HG03103 (cell line): Measurements from ENCODE around the gene RBMS2.
"Not testable (repeated sequence)": the region's sequence is repeated elsewhere in the genome, so short reads cannot be mapped to it uniquely, and the experiment has no call there.

ENCODE experiments used
- ATAC-seq: cut with Tn5 transposase; IDR thresholded peaks from one replicate; pipeline ENCODE4 v1.9.1; 2021; ENCODE audit warnings: low read depth; ENCODE audit not compliant: unreplicated experiment

RBMS2 gene, protein sequence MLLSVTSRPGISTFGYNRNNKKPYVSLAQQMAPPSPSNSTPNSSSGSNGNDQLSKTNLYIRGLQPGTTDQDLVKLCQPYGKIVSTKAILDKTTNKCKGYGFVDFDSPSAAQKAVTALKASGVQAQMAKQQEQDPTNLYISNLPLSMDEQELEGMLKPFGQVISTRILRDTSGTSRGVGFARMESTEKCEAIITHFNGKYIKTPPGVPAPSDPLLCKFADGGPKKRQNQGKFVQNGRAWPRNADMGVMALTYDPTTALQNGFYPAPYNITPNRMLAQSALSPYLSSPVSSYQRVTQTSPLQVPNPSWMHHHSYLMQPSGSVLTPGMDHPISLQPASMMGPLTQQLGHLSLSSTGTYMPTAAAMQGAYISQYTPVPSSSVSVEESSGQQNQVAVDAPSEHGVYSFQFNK

DNA sequence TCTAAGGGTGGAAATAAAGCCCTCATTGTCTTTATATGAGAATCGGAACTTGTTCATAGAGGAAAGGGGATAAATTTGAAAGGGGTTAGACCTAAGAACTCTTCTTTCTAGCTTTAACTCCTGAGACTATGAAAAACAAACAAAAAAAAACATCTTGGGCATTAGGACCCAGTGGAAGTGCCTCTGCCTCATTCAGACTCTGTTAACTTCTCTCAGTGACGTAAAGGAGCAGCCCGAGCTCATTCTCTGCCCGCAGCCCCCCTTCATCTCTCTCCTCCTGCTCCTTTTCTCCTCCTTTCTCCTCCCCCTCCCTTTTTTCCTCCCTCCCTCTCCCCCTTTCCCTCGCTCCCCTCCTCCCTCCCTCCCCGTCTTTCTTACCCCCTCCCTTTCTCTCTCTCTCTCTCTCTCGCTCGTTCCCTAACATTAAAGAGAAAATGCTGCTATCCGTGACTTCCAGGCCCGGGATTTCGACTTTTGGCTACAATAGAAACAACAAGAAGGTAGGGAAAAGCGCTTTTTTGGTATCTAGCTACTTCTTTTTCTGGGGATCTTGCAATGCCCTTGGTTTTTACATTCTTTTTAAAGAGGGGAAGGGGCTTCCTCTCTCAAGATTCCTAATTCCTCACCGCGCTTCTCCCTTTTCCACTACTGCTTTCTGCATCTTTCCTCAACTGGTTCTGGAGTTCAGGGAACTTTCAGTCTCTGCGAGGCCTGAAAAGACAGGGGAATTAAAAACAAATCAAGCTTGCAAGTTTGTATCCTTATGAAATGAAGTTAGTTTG, at the start of gene RBMS2:
Gene RBMS2 (plus strand): TSS at position 231 of the 782 bp plus-strand sequence. CDS start 204 bp downstream, at position 435.
- ATAC-seq = no peak

DNA sequence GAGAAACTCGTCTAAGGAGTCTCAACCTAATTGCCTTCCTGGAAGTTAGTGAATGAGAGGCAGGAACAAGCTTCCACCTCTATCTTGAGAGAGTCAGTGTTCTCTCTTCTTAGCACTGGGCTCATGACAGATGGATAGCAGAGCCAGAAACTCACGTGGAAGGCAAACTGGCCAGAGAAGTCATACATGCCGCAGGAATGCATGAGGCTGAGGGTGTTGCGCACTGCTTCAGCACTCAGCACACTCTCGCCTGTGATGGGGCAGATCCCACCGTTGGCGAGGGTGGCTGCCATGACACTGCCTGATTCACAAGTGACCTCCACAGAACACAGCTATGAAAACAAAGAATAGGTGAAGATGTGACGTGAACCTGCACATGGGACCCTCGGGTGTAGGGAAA, 47.2 kb upstream of the RBMS2 start:
- no peak for ATAC-seq

DNA sequence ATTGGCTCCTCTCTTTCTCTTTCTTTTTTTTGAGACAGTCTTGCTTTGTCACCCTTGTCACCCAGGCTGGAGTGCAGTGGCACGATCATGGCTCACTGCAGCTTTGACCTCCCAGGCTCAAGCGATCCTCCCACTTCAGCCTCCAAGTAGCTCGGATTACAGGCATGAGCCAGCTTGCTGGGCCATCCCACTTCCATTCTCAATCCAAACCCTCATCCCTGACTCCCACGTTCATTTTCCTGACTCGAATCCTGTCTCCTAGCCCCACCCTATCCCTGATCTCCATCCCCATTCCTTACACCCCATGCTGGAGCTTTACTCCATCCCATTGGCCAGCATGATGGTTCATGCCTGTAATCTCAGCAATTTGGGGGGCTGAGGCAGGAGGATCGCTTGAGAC, 45.5 kb upstream of the RBMS2 start:
- no peak for ATAC-seq

DNA sequence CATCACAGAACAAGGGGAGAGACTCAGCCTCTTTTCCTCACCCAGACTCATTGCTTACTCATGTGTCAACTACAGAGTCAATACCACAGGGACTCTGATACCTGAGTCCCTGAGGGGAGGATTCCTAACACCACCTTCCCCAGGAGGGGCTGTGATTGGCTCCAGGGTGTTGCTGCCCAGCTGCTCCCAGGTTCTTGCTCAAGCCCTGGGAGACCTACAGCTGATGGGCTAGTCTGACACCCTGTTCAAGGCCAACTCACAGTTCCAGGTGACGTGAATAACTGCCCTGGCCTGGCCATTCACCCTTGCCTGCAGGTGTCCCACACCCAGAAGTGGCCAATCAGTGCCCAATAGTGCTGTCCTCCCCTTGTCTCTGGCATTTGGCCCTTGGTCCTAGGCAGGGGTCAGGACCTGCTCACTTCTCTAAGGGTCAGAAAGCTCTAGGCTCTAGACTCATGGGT, 44.6 kb upstream of the RBMS2 start:
- no peak for ATAC-seq

DNA sequence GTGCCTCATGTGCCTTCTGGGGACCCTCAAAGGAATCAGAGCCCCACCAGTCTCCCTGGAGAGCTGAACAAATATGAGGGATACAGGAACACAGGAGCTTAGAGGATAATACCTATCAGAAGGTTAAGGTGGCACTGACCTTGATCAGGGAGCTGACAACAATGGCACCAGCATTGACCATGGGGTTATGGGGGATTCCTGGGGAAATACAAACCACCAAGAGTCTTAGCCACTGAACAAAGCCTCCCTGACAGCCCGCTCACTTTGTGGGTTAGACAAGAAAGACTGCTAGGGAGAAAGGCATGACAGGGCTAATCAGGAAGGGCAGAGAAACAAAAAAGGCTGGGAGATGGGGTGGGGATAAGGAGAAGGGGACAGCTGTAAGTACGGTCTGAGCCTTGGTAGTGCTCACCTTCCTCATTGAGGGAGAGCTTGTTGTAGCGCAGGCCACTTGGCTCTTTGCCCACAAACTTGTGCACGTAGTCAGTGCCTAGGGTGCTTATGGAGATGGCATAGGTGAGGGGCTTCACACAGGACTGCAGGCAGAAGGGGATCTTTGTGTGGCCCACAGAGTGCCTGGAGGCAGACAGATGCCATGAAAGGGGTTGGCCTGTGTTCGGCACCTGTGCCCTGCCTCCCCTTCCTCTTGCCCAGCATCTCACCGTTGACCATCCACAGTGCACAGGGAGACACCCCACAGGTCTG, 43.9 kb upstream of the RBMS2 start:
- ATAC-seq = no peak

DNA sequence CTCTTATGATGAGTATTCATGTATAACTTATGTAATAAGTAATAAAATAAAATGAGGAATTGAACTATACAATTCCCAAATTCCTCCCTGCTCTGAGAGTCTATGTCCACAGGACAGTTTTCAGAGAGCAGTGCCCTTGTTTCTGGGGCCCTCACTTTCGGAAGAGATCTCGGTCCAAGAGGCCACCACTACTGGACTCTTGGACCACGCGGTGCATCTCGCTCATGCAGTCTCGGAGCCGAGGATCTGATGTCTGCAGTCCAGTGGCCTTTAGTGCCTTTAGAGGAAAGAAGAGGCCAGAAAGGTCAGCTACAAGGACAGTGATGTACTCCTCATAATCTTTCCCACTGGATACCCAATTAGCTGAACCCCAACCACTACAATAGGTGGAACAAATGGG, 42.0 kb upstream of the RBMS2 start:
- ATAC-seq = no peak

DNA sequence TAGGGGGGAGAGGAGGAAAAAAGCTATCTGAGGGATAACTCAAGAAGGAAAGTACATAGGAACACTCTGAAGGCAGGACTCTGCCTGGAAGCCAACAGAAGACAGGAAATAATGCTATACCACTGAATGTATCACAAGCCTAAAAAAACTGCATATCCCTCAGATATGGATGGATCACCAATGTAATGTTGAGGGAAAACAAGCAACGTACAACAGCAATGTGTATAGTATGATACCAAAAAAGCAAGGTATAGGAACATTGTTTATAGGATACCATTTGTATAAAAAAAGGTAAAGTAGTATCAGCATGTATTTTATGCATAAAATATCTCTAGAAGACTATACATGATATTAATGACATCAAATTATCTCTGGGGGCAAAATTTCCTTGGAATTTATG, 37.1 kb upstream of the RBMS2 start:
- ATAC-seq = no peak

DNA sequence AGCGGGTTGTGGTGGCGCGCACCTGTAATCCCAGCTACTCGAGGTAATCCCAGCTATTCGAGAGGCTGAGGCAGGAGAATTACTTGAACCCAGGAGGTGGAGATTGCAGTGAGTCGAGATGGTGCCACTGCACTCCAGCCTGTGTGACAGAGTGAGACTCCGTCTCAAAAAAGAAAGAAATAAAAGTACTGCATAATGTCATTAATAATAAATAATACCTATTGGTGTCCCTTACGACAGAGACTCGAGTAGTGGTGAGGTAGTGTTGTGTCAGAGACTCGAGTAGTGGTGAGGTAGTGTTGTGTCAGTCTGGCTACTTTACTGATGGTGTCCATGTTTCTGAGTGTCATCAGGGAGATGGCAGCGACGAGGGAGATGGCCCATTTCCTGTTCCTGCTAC, 34.9 kb upstream of the RBMS2 start:
- no peak for ATAC-seq

DNA sequence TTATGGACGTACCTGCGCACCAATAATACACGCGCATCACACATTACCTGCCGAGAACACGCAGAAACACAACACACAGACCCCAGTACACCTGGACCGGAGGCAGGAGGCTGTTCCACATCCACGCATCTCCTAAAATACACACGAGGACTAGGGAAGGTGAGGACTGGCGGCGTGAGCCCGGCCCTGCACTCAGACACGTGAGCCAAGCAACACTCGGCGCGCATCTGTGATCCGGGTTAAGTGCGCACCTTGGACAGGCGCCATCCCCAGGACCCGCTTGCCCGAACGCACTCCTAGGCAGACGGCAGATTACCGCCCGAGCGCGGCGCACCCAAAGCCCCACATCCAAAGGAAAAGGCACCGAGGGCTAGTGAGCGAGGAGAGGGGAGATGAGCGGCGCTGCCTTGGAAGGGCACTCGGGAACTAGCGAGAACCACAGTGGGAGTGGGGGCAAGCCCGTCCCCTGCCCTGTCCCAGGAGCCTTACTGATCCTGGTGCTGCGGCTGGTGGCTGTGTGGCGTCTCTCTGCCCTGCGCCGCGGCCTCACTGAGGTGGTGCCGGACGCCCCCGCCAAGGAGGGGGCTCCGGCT, 34.1 kb upstream of the RBMS2 start:
- no peak for ATAC-seq

DNA sequence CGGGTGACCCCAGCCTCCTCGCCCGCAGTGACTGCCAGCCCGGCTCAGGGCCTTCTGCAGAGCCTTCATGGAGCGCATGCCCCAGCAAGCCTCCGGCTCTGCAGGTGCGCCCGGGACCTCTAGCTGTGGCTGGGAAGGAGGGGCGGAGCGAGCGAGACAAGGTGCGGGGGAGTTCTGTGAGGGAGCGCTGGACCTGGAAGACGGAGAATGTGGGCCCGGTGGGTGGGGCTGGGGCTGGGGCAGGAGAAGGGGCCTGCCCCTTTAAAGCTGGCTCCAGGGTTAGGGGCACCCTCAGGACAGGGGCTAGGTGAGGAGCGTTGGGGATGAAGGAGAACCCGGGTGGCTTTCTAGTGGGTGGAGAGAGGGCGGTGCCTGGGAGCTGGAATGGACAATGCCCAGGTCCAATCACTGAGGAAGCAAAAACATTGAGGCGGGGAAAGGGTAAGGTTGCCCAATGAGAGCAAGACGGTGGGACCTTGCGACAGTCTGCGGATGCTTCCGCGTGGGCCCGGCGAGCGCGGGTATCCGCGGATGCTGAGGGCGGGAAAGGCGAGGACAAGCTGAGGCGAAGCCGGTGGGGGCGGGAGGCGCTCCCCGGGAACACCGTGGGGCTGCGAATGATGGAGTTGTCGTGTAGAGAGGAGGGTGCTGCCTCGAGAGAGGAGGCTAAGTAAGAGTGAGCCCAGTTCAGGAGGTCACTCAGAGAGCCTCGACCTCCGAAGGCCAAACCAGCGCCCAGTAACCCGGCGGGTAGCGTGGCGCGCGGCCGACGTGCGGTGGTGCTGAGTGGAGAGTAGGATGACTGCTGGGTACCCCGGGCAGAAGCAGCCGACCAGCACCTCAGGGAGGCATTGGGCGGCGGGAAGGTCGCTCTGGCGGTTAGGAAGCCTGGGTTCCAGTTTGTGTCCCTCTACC, 33.3 kb upstream of the RBMS2 start, which contains the start of gene GLS2:
Gene GLS2 (minus strand): TSS at position 121 of the 915 bp plus-strand sequence. CDS start 43 bp downstream, at position 78.
- ATAC-seq = peak; percentile 81

DNA sequence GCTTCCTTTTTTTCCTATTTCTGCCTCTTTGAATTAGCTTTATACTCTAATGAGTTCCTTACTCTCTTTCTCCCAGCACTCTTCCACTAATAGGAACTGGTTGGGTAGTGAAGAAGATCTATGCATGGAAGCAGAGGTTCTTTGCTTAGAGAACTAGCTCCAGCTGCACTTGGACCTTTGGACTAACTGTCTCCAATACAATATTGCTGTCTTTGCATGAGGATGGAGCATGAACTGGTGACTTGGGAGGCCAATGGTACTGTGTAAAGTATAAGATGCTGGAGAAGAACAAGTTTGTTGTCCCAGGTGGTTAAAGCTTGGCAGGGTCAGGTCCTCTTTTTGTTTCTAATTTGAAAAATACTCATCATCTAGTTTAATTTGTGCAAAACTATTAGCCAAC, 31.3 kb upstream of the RBMS2 start:
- no peak for ATAC-seq

DNA sequence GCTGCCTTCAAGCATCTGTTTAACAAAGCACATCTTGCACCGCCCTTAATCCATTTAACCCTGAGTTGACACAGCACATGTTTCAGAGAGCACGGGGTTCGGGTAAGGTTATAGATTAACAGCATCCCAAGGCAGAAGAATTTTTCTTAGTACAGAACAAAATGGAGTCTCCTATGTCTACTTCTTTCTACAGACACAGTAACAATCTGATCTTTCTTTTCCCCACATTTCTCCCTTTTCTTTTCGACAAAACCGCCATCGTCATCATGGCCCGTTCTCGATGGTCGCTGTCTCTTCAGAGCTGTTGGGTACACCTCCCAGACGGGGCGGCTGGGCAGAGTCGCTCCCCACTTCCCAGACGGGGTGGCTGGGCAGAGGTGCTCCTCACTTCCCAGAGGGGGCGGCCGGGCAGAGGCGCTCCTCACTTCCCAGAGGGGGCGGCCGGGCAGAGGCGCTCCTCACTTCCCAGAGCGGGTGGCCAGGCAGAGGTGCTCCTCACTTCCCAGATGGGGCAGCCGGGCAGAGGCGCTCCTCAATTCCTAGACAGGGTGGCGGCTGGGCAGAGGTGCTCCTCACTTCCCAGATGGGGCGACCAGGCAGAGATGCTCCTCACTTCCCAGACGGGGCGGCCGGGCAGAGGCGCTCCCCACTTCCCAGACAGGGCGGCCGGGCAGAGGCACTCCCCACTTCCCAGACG, 28.1 kb upstream of the RBMS2 start:
- ATAC-seq = not testable (repeated sequence)

DNA sequence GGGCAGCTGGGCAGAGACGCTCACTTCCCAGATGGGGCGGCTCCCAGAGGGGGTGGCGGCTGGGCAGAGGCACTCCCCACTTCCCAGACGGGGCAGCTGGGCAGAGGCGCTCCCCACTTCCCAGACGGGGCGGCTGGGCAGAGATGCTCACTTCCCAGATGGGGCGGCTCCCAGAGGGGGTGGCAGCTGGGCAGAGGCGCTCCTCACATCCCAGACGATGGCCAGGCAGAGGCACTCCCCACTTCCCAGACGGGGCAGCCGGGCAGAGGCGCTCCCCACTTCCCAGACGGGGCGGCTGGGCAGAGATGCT, 27.6 kb upstream of the RBMS2 start:
- ATAC-seq = not testable (repeated sequence)

DNA sequence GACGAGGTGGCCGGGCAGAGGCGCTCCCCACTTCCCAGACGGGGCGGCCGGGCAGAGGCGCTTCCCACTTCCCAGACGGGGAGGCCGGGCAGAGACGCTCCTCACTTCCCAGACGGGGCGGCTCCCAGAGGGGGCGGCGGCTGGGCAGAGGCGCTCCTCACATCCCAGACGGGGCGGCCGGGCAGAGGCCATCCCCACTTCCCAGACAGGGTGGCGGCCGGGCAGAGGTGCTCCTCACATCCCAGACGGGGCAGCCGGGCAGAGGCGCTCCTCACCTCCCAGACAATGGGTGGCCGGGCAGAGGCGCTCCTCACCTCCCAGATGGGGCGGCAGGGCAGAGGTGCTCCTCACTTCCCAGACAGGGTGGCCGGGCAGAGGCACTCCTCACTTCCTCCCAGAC, 27.1 kb upstream of the RBMS2 start:
- ATAC-seq = not testable (repeated sequence)

DNA sequence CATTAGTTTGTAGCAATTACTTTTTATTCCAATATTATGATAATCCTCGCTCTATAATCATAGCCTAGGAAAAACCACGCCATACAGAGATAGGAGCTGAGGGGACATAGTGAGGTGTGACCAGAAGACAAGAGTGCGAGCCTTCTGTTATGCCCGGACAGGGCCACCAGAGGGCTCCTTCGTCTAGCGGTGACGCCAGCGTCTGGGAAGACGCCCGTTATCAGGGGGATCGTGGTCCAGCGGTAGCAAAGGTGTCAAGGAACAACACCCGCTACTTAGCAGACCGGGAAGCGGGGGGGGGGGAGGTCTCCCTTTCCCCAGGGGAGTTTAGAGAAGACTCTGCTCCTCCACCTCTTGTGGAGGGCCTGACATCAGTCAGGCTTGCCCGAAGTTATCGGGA, 24.9 kb upstream of the RBMS2 start:
- ATAC-seq = not testable (repeated sequence)

DNA sequence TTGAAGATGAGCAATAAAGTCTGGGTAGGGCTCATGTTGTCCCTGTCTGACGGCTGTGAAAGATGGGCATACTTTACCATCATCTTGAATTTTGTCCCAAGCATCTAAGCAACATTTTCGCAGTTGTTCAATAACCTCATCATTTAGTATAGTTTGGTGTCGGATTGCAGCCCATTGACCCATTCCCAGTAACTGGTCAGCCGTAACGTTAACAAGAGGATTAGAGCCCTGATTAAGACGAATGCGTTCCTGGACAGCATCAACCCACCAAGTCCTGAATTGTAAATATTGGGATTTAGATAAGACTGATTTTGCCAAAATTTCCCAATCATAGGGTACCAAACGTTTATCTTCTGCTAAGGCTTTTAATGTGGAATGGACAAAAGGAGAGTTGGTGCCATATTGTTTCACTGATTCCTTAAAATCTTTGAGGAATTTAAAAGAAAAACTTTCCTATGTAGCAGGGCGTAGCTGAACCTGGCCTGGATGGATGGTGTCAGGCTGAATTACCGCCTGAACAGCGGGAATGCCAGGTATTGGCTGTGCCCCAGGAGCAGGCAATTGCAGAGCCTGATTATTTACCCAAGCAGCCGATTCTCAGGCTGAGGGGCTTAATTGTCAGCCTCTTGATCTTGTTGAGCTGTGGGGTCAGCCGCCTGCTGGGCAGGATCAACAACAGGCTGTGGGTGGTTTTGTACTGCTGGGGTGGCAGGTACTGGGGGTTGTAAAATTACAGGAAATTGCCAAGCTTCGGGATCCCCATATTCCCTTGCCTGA, 23.3 kb upstream of the RBMS2 start:
- ATAC-seq = not testable (repeated sequence)

DNA sequence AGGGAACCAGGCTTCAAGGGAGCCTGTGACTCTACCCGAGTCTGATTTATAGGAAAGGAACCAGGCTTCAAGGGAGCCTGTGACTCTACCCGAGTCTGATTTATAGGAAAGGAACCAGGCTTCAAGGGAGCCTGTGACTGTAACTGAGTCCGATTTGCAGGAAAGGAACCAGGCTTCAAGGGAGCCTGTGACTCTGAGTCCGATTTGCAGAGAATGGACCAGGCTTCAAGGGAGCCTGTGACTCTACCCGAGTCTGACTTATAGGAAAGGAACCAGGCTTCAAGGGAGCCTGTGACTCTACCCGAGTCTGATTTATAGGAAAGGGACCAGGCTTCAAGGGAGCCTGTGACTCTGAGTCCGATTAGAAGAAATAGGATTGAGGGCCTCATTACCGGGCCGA, 22.2 kb upstream of the RBMS2 start:
- ATAC-seq = not testable (repeated sequence)

DNA sequence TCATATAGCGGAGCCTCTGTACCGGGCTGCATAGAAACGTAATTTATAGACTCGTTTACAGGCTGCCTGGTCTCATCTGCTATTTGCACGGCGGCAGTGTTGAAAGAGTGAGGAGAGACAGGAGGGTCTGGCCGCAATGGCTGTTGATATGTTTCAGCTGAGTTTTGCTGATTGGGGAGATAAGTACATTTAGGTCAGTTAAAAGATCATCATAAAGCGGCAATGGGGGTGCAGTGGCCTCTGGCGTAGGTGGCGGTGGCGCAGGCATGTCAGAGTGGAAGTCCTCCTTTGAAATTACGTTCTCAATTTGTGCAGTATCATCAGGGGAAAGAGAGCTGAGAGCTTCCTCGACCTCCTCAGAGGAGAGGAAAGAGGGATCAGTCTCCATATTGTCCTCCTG, 21.7 kb upstream of the RBMS2 start:
- not testable (repeated sequence) for ATAC-seq
